K562 (cell line): Measurements from ENCODE around the gene MLX. TPM values are rescaled to one million over a fixed set of nuclear protein-coding genes. Genes with fewer than 3 reads are reported as not detected.

Source experiments
- HLTF ChIP-seq: fragments of 450-650 bp; IDR thresholded peaks from 2 replicates; pipeline ENCODE4 v1.6.1; 2016
- KAT2B ChIP-seq: IDR thresholded peaks from one replicate; pipeline ENCODE4 v1.6.1; 2012; ENCODE audit warnings: low read depth, mild to moderate bottlenecking, control low read depth, inconsistent platforms, low read length, moderate library complexity
- LARP7 ChIP-seq: fragments of 450-650 bp; IDR thresholded peaks from 2 replicates; pipeline ENCODE4 v1.6.1; 2016
- PHB ChIP-seq: fragments of 250-450 bp; sonication (Bioruptor Pico); IDR thresholded peaks from 2 replicates; pipeline ENCODE4 v1.5.0; 2021
- RBM22 ChIP-seq: fragments of 200-400 bp; formaldehyde crosslinking; IDR thresholded peaks from 2 replicates; pipeline ENCODE4 v1.6.1; 2018; ENCODE audit warnings: low read length, low read depth; ENCODE audit not compliant: poor library complexity, severe bottlenecking
- SMAD3 ChIP-seq: fragments of 450-650 bp; formaldehyde crosslinking; conservative IDR thresholded peaks from 2 replicates; pipeline ENCODE4 v1.4.0; 2020; ENCODE audit warnings: mild to moderate bottlenecking
- SREBF2 ChIP-seq: sonication (generic); formaldehyde crosslinking; IDR thresholded peaks from 2 replicates; pipeline ENCODE4 v1.4.0; 2020; ENCODE audit warnings: mild to moderate bottlenecking, missing genetic modification reagents
- TAF1 ChIP-seq: IDR thresholded peaks from 2 replicates; pipeline ENCODE4 v1.6.1; 2011; ENCODE audit warnings: mild to moderate bottlenecking, low read length, moderate library complexity; ENCODE audit not compliant: insufficient read depth, control insufficient read depth, severe bottlenecking; ENCODE audit errors: extremely low read depth
- ZNF586 ChIP-seq: fragments of 450-650 bp; formaldehyde crosslinking; conservative IDR thresholded peaks from 2 replicates; pipeline ENCODE4 v1.4.0; 2020; ENCODE audit warnings: mild to moderate bottlenecking, moderate library complexity
- ZNF644 ChIP-seq: fragments of 200-800 bp; sonication (Bioruptor generic); IDR thresholded peaks from 2 replicates; pipeline ENCODE4 v1.6.1; 2016; ENCODE audit warnings: low read depth, missing genetic modification characterization, missing compliant biosample characterization
- polyA plus RNA-seq, 8 experiments: library from polyadenylated mRNA; depleted of rRNA in 4 of 8; stranded (reverse) in 5 of 8; unstranded in 3 of 8; fragments of >200 nt; fragmentation: Nextera tagmentation in 2 of 8; fragmentation: Illumina TruSeq in 1 of 8; extraction: Ambion mirVana in 2 of 8; extraction: Trizol in 1 of 8; gene quantifications; 2 replicates each; pipeline versions ENCODE4 v1.2.1 to v1.2.3, GENCODE V29; 2011 to 2014; ENCODE audit warnings: inconsistent platforms in 1 of 8, missing spikeins in 1 of 8
- total RNA-seq, 7 experiments: library from RNA; depleted of rRNA in 6 of 7; stranded (reverse); fragments of >200 nt in 6 of 7; fragmentation: Illumina TruSeq in 2 of 7; extraction: Trizol in 2 of 7; gene quantifications; 2 replicates each; pipeline versions ENCODE4 v1.2.1 to v1.2.3, GENCODE V29; 2011 to 2021; ENCODE audit warnings: low replicate concordance in 1 of 7
- TF ChIP-seq, protein P1 (sequence below), 2 experiments: fragments of 450-650 bp in 1 of 2; IDR thresholded peaks; 2 replicates each; pipeline ENCODE4 v1.6.1; 2011 to 2017; ENCODE audit warnings: low read depth in 2 of 2, antibody characterized with exemption in 1 of 2, borderline replicate concordance in 1 of 2, low read length in 1 of 2, mild to moderate bottlenecking in 1 of 2, mixed read lengths in 1 of 2; ENCODE audit not compliant: control insufficient read depth in 1 of 2
- TF ChIP-seq, protein P2 (sequence below): sonication (generic); formaldehyde crosslinking; IDR thresholded peaks from 2 replicates; pipeline ENCODE4 v1.8.0; 2022; ENCODE audit warnings: mild to moderate bottlenecking, missing genetic modification reagents, borderline replicate concordance
- TF ChIP-seq, protein P3 (sequence below): sonication (generic); formaldehyde crosslinking; IDR thresholded peaks from 2 replicates; pipeline ENCODE4 v1.9.0; 2022; ENCODE audit warnings: mild to moderate bottlenecking, missing genetic modification reagents
- TF ChIP-seq, protein P4 (sequence below): fragments of 450-650 bp; IDR thresholded peaks from one replicate; pipeline ENCODE4 v1.6.1; 2018; ENCODE audit warnings: mild to moderate bottlenecking, moderate library complexity; ENCODE audit not compliant: partially characterized antibody

Gene MLX
- total and polyA plus RNA-seq, 9 of the 15 experiments (the other 6 are each of a cell fraction or from before 2014, with no cell fraction given): 42.9 to 100 (median 58.9) TPM

DNA sequence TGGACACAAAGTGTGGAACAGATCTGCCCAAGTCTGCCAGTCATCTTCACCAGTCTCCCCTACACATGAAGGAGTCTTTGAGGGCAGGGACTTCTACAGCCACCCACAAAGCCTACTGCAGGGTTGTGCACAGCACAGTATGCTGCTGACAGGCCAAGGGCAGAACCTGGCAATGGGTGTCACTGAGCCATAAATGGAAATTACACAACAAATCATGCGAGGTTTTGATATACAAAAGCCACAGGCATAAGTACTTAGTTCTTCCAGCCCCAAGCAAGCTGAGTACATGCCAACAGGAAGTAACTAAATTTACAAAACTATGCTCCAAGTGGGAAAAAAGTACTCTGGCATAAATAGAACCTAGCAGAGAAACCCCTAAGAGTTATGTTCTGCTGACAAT, 18.5 kb downstream of the MLX start (continued):
- TF ChIP-seq, protein P1, sequence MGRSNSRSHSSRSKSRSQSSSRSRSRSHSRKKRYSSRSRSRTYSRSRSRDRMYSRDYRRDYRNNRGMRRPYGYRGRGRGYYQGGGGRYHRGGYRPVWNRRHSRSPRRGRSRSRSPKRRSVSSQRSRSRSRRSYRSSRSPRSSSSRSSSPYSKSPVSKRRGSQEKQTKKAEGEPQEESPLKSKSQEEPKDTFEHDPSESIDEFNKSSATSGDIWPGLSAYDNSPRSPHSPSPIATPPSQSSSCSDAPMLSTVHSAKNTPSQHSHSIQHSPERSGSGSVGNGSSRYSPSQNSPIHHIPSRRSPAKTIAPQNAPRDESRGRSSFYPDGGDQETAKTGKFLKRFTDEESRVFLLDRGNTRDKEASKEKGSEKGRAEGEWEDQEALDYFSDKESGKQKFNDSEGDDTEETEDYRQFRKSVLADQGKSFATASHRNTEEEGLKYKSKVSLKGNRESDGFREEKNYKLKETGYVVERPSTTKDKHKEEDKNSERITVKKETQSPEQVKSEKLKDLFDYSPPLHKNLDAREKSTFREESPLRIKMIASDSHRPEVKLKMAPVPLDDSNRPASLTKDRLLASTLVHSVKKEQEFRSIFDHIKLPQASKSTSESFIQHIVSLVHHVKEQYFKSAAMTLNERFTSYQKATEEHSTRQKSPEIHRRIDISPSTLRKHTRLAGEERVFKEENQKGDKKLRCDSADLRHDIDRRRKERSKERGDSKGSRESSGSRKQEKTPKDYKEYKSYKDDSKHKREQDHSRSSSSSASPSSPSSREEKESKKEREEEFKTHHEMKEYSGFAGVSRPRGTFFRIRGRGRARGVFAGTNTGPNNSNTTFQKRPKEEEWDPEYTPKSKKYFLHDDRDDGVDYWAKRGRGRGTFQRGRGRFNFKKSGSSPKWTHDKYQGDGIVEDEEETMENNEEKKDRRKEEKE (IDR thresholded peaks at IDR 0.05; ENCODE audit: borderline replicate concordance in 1 of 2, control insufficient read depth in 1 of 2, low read depth in 2 of 2, low read length in 1 of 2): no peak
- TF ChIP-seq, protein P2, sequence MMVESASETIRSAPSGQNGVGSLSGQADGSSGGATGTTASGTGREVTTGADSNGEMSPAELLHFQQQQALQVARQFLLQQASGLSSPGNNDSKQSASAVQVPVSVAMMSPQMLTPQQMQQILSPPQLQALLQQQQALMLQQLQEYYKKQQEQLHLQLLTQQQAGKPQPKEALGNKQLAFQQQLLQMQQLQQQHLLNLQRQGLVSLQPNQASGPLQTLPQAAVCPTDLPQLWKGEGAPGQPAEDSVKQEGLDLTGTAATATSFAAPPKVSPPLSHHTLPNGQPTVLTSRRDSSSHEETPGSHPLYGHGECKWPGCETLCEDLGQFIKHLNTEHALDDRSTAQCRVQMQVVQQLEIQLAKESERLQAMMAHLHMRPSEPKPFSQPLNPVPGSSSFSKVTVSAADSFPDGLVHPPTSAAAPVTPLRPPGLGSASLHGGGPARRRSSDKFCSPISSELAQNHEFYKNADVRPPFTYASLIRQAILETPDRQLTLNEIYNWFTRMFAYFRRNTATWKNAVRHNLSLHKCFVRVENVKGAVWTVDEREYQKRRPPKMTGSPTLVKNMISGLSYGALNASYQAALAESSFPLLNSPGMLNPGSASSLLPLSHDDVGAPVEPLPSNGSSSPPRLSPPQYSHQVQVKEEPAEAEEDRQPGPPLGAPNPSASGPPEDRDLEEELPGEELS (CRISPR knock-in tag): no peak
- TF ChIP-seq KAT2B: no peak
- TF ChIP-seq TAF1: no peak
- TF ChIP-seq, protein P3, sequence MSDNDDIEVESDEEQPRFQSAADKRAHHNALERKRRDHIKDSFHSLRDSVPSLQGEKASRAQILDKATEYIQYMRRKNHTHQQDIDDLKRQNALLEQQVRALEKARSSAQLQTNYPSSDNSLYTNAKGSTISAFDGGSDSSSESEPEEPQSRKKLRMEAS (CRISPR knock-in tag): no peak
- TF ChIP-seq ZNF586 (CRISPR knock-in tag): no peak
- no peak for TF ChIP-seq HLTF
- TF ChIP-seq SREBF2 (CRISPR knock-in tag): no peak
- TF ChIP-seq RBM22: no peak
- no peak for TF ChIP-seq ZNF644 (tag)
- TF ChIP-seq SMAD3 (CRISPR knock-in tag): no peak
- no peak for TF ChIP-seq LARP7
- TF ChIP-seq, protein P4, sequence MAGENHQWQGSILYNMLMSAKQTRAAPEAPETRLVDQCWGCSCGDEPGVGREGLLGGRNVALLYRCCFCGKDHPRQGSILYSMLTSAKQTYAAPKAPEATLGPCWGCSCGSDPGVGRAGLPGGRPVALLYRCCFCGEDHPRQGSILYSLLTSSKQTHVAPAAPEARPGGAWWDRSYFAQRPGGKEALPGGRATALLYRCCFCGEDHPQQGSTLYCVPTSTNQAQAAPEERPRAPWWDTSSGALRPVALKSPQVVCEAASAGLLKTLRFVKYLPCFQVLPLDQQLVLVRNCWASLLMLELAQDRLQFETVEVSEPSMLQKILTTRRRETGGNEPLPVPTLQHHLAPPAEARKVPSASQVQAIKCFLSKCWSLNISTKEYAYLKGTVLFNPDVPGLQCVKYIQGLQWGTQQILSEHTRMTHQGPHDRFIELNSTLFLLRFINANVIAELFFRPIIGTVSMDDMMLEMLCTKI: no peak
- no peak for TF ChIP-seq PHB
